NCI-H510A (cell line): ENCODE results near the gene TUFT1.
A peak's percentile ranks its signal among the peaks of the same experiment; 100 is the strongest.
"Not testable (repeated sequence)": the region's sequence is repeated elsewhere in the genome, so short reads cannot be mapped to it uniquely, and the experiment has no call there.

Experiments
- DNase-seq: peaks from one replicate; lab custom pipeline; 2025; lab: John Stamatoyannopoulos, UW

TUFT1 gene

GRCh38 chr1:151512801-151513625 is 27.1 kb upstream of the TUFT1 start:
- DNase-seq, result peak; percentile 82

GRCh38 chr1:151513626-151514121 is 26.4 kb upstream of the TUFT1 start:
- peak; percentile 74 for DNase-seq

- DNase-seq, result no peak
Measured at GRCh38 chr1:151514366-151514765, 25.7 kb upstream of the TUFT1 start.

GRCh38 chr1:151515265-151515664 is 24.8 kb upstream of the TUFT1 start:
- no peak for DNase-seq

- DNase-seq, result no peak
Measured at GRCh38 chr1:151516031-151516511, 24.0 kb upstream of the TUFT1 start.

- DNase-seq, result no peak
Measured at GRCh38 chr1:151518431-151518830, 21.7 kb upstream of the TUFT1 start.

GRCh38 chr1:151518936-151519335 is 21.2 kb upstream of the TUFT1 start:
- DNase-seq, result no peak

- DNase-seq, result no peak
Measured at GRCh38 chr1:151519667-151520066, 20.4 kb upstream of the TUFT1 start.

- DNase-seq, result no peak
Measured at GRCh38 chr1:151520359-151520758, 19.8 kb upstream of the TUFT1 start.

GRCh38 chr1:151522427-151522826 is 17.7 kb upstream of the TUFT1 start:
- not testable (repeated sequence) for DNase-seq

GRCh38 chr1:151523326-151523725 is 16.8 kb upstream of the TUFT1 start:
- DNase-seq, result no peak

- no peak for DNase-seq
Measured at GRCh38 chr1:151524736-151525135, 15.4 kb upstream of the TUFT1 start.

- no peak for DNase-seq
Measured at GRCh38 chr1:151526735-151527525, 13.2 kb upstream of the TUFT1 start.

GRCh38 chr1:151529211-151529702 is 10.9 kb upstream of the TUFT1 start:
- no peak for DNase-seq

GRCh38 chr1:151529781-151530180 is 10.3 kb upstream of the TUFT1 start:
- DNase-seq, result no peak

GRCh38 chr1:151530461-151530860 is 9.6 kb upstream of the TUFT1 start:
- no peak for DNase-seq

- no peak for DNase-seq
Measured at GRCh38 chr1:151533870-151534269, 6.2 kb upstream of the TUFT1 start.

- DNase-seq, result no peak
Measured at GRCh38 chr1:151534662-151535278, 5.3 kb upstream of the TUFT1 start.

- DNase-seq, result no peak
Measured at GRCh38 chr1:151535326-151536271, 4.5 kb upstream of the TUFT1 start.

- DNase-seq, result no peak
Measured at GRCh38 chr1:151536499-151536898, 3.6 kb upstream of the TUFT1 start.

- no peak for DNase-seq
Measured at GRCh38 chr1:151537112-151537511, 3.0 kb upstream of the TUFT1 start.
